HG03469 (cell line): ENCODE results near the gene MYOZ3.
A peak's percentile ranks its signal among the peaks of the same experiment; 100 is the strongest.

ENCODE experiments used
- ATAC-seq: cut with Tn5 transposase; IDR thresholded peaks from one replicate; pipeline ENCODE4 v1.9.1; 2021; ENCODE audit warnings: mild to moderate bottlenecking, moderate library complexity, moderate number of reproducible peaks; ENCODE audit not compliant: unreplicated experiment

The MYOZ3 gene, protein sequence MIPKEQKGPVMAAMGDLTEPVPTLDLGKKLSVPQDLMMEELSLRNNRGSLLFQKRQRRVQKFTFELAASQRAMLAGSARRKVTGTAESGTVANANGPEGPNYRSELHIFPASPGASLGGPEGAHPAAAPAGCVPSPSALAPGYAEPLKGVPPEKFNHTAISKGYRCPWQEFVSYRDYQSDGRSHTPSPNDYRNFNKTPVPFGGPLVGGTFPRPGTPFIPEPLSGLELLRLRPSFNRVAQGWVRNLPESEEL

DNA sequence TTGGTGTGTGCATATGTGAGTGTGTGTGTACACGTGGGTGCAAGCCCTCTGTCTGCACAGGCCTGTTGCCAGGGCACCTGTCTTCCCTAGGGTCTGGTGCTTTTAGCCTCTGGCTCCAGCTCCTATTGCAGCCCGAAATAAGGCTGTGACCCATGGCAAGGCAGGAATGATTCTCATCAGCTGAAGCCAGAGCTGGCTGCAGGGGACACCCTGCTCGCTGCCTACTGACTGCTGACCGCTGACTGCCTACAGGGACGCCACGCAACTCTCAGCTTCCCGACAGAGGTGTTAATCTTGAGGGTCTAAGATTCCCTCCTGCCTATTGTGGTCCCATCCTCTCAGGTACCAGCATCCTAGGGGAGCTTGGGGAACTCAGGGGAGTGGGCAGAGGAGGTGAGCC is at the start of gene MYOZ3:
Gene MYOZ3 (plus strand): TSS at position 166 of the 400 bp plus-strand sequence. CDS start 1,691 bp downstream, outside the sequence.
- ATAC-seq, result no peak

DNA sequence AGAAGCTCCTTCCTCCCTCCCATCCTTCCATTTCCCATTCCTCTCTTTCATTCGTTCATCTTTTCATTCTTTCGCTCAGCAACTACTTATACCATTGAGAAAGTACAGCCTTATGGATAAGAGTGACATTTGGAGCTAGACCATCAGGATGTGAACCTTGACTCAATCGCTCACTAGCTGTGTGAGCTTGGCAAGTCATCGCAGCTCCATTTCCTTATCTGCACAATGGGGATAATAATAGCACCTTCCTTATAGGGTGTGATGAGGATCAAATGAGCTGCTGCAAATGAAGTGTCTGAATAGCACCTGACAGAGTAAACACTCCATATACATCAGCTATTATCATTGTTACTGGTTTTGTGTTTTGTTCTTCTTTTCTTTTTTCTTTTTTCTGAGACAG is 48.6 kb upstream of the MYOZ3 start:
- no peak for ATAC-seq

DNA sequence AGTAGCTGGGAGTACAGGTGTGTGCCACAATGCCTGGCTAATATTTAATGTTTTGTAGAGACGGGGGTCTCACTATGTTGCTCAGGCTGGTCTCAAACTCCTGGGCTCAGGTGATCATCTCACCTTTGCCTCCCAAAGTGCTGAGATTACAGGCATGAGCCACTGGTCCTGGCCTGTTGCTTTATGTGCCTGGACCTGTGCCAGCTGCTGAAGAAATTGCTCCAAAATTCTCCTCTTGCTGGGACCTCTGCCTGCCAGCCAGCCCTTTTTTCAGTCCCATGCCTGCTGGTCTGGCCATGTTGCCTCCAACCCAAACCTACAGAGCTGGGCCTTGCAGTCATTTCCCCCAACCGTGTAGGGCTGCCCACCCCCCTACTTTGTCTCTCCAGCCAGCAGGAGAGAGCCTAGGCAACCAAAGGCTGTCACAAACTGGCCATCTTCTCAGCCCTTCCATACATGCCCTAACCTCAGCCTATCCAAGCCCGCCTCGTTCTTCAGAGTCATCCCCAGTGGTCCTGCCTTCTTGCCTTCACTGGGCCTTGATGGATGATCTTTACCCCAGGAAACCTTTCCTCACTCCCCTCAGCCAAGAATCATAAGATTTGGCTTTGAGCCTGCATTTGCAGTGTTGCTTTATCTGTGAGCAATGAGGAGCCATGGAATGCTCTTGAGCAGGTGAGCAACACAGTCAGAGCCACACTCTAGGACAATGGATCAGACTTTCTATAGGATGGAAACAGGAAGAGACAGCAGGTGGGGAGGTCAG is 48.0 kb upstream of the MYOZ3 start:
- no peak for ATAC-seq

DNA sequence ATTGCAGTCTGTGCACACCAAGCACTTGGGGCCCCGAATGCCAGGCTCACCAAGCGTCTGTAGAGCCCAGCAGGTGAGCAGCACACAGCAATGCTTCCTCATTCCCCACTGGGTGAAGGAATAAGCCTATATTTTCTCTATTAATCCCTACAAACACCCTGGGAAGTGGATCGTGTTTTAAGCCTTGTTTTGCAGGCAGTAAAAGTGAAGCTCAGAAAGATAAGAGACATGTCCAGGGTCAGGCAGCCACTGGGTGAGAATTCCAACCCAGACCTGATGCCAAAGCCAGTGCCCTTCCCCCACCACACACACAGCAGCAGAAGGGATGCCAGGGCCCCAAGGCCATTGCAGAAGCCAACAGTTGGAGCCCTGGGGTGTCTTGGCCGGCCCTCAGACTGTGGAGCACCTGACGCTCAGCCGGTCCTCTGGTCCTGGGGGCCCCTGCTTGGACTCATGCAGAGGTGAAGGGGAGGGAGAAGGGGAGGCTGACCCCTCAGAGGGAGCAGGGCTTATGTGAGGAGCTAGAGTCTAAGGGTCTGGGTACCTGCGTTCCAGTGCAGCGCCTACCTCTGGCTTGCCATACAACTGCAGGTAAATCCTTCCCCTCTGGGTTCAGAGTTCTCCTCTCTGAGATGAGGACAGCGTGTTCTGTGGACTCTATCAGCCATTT is 46.9 kb upstream of the MYOZ3 start:
- no peak for ATAC-seq

DNA sequence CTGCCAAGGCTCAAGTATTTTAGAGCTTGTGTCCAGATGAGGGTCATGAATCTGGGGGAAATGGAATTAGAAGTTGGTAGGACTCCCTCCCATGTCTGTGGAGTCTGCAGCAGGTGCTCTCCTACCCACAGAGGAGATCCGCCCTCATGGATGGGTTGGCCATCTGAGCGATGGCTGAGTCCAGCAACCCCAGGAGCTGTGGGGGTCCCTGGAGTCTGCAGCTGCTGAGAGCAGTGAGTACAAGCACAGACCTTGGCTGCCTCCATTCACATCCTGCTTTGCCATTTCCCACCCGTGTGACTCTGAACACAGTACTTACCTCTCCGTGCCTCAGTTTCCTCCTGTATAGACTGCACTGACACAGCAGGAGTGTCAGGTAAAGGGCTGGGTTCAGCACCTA is 46.4 kb upstream of the MYOZ3 start:
- no peak for ATAC-seq

DNA sequence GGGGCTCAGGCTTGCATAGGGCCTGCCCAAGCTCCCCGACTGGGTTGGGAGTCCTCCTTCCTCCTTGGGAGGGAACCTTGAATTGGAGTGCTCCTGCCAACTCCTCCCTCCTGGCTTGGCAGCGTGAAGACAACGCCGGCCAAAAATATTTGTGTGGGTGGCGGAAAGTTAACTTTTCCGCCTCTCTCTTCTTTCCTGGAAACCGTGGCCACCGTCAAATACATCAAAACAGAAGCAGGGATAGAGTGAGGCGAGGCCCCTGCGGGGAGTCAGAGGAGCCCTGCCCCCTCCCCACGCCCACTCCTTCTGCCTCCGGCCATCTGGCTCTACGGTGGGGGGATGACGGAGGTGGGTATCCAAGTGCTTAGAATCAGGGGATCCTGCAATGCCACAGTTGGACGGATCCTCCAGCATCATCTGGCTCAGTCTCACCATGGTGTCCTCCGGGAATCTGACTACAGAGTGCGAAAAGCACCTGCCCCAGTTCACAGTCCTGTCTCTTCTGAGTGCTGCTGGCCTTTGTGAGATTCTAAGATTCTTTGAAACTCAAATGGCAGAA is 45.8 kb upstream of the MYOZ3 start:
- ATAC-seq, result no peak

DNA sequence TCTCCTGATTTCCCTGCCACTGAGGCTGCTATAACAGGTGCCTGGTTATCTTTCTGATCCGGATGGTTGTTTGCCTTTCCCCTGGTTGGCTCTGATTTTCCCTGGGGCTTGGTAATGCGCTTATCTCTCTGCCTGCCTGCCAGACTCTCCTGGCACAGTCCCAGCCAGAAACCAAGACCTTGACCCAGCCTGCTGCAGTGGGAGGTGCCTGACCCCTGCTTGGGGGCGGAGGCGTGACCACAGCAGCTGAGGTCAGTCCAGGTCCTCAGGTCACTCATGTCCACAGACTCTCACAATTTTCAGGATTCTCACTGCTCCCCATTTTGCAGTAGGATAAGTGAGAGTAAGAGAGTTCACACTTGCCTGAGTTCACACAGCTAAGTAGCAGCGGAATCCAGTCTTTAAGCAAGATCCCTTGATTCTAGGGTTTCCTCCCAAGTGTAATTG is 45.0 kb upstream of the MYOZ3 start:
- no peak for ATAC-seq

DNA sequence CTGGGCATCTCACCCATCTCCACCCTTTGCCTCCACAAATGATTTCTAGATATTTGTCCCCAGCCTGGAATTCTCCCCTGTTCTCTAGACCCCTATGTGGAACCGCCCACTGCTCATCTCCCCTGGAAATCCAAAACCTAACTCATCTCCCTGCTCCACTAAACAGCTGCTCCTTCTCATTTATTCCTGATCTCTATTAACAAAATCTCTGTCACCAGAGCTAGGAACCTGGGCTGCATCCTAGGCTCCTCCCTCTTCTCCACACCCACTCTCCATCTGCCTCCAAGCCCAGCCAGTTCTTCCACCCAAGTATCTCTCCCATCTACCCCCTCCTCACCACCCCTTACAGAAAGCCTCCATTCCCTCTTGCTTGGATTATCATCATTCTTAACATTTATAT is 44.5 kb upstream of the MYOZ3 start:
- no peak for ATAC-seq

DNA sequence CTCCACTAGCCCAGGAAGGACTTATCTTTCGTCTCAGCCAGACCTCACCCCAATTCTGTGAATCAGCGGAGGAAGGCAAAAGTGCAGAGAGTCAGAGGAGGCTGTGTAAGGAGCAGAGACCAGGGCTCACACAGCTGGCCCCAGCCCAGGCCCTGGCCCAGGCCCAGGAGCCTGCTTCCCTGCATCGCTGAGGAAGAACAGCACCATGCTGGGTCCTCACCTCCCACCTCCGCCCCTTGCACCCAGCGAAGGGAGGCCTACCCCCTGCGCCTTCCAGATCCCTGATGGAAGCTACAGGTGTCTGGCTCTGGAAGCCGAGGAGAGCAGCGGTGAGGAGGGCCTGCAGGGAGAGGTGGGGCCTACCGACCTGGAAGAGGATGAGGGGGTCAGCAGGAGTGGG is 42.9 kb upstream of the MYOZ3 start:
- ATAC-seq, result no peak

DNA sequence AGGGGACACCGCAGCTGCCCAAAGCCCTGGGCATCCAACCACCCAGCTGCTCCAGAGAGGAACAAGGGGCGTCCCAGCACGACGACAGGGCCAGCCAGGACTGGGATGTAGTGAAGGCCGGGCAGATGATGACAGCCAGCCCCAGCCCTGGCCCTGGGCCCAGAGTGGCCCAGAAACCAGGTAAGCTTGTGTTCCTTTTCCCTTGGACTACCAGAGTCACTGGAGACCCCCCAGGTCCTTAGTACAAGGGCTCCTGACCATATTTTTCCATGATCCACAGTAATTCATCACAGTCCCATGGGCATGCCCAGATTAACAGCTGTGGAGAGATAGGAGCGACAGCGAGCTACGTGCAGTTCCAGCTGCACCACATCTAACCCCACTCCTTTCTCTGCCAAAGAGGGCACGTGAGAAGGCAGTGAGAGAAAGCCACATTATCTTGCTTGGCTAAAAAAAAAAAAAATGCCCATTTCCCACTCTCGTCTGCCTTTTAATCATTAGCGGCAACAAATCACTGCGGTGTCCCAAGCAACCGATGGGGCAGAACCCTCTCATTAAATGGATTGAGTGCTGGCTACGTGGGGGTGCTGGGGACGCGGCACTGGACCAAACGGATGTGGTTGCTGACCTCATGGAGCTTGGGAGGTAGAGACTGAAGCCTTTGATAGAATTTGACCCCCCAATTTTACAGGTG is 42.3 kb upstream of the MYOZ3 start:
- no peak for ATAC-seq

DNA sequence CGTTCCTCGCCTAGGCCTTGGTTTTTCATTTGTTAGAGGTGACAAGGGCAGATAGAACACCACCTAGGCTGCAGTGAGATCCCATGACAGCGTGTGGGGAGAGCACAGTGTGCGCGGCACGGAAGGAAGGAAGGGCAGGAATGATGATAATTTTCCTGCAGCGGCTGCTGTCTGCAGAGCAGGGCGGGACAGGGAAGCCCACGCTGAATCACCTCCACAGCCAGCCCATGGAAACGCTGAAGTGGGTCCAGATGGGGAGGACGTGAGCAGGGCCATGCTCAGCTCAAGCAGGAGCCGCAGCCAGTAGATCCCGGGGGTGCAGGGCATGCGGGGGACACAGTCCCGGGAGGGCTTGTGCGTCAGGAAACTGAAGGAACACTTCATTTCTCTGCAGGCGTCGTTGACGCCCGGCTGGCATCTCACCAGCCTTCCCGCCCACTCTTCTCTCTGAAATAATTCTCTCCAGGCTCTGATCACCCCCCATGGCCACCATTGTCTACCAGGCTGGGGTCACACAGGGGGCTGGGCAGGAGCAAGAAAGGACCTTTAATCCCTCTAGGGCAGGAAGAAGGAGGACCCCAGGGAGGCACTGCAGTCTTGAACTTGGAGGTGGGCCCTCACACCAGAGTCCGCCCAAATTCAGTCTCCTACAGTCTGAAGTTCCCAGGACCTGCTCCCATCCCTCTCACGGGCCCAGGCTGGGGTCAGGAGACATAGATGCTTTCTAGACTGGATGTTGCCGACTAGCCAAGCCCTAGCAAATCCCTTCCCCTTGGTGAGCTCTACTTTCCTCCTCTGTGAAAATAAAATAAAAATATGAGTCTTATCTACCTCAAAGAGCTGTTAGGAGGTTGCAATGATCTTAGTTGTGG is 41.5 kb upstream of the MYOZ3 start:
- no peak for ATAC-seq

DNA sequence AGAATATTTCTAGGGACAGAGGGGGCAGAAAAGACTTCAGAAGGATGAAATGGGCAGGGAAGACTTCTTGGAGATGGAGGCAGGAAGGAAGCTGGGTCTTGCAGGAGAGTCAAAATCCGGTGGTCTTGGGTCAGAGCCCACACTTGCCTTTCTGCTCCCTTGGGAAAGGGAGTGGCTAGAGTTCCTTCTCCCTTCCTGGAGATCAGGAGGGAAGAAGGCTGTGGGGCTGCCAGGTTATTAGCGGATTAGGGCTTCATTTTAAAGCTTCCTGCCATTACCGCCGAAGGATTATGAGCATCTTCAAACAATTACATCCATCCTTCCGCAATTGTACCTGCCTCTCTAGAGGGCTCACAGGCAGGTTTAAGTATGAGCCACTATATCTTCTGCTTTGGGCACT is 39.8 kb upstream of the MYOZ3 start:
- no peak for ATAC-seq

DNA sequence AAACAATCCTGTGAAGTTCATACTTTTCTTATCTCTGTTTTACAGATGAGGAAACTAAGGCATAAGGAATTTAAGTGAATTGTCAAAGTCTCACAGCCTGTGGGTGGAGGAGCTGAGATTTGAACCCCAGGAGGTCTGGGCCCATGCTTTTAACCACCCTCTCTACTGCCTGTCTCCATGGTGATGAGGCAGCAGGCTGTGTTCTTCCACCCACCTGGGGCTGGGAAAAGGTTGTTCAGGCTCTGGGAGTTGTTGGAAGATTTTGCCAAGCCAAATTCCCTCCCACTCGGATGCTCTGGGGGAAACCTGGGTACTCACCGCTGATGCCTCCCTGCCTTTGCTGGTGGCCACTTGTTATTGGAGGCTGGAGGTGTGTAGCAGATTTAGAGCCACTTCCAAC is 38.9 kb upstream of the MYOZ3 start:
- ATAC-seq, result no peak

DNA sequence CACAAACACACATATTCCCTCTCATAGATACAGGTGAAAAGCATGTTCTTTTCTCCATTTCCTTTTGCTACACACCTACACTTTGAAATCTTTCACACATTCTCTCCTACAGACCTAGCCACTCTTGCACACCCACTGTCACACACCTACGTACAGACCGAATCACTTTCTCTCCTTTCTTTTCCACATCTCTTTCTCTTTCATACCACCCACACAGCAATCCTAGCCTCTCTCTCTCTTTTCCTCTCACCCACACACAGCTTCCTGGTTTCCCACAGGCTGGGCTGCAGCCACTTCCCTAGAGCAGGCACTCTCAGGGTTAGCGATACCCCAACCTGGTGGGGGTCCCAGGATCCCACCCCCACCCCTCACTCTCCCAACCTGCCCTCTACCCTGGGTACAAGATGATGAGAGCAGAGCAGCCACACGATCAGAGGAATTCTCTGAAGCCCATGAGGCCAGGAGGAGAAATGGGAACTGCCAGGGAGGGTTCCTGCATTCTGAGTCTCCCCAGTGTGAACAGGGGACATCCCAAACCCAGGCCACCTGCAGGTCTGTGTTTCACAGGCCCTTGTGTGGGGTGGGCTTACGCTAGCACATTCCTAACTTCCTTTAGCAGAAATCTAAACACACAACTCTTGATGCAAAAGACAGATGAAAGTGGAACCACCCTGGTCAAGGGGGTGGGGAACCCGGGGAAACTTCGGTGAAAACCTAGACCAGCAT is 37.7 kb upstream of the MYOZ3 start:
- ATAC-seq, result no peak

DNA sequence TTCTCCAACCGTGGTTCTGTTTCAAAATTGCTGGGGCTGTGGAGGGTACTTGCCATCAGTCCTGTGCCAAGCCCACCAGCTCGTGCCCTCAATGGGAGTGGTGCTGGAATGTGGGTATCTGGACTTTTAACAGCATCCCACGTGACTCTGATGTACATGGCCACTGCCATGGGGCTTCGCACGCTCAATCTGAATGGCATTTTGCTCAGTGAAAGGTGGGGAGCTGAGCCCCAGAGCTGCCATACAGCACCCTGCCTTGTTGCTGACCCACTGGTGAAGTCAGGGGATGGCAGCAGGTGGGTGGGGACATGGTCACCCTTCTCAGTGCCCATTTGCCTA is 37.2 kb upstream of the MYOZ3 start:
- no peak for ATAC-seq

DNA sequence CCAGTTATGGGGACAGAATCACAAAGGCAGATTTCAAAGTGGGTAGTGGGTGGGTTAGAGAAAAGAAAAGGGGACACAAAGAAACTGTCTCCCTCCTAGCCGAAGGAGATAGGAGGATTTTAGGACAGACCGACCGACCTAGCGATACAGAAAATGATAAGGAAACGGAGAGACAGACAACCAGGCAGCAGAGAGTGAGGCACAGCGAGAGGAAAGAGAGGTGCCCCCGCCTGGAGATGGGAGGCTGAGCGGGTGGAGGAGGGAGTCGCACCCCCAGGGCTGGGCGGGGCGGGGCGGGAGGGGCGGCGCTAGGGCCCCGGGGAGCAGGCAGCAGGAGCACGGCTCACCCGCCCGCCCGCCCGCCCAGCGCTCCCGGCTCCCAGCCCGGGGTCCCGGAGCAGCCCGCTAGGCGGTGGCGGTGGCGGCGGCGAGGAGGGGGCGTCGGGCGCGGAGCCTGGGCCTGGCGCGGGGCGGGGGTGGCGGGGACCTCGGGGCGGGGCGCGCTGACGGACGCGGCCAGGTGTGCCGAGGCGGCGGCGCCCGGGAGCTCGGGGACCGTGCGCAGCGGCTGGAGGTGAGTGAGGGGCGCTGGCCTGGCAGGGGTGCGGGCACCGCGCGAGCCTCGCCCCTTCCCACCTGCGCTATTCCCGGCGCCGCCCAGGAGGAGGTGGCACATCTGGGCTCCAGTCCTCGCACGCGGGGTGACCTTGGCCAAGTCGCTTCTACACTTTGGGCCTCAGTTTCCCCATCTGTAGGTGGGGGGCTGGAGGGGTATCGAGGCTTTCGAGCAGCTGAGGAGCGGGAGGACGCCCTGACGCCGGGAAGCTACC is 36.5 kb upstream of the MYOZ3 start:
- no peak for ATAC-seq

DNA sequence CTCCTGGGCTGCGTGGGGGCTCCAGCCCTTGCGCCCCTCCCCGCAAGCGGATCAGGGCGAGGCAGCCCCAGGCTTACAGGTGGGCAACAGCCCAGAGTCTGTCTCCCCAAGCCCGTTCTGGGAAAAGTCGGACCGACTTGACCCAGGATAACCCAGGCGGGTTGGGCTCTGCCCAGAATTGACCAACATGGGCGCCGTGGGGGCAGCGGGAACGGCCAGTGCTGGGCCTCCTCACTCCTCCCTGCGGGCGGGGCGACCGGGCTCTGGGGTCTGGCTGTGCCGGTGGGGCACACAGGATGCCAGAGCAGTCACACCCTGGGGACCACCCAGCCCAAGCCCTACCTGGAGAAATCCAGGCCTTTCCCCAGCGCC is 35.9 kb upstream of the MYOZ3 start:
- no peak for ATAC-seq

DNA sequence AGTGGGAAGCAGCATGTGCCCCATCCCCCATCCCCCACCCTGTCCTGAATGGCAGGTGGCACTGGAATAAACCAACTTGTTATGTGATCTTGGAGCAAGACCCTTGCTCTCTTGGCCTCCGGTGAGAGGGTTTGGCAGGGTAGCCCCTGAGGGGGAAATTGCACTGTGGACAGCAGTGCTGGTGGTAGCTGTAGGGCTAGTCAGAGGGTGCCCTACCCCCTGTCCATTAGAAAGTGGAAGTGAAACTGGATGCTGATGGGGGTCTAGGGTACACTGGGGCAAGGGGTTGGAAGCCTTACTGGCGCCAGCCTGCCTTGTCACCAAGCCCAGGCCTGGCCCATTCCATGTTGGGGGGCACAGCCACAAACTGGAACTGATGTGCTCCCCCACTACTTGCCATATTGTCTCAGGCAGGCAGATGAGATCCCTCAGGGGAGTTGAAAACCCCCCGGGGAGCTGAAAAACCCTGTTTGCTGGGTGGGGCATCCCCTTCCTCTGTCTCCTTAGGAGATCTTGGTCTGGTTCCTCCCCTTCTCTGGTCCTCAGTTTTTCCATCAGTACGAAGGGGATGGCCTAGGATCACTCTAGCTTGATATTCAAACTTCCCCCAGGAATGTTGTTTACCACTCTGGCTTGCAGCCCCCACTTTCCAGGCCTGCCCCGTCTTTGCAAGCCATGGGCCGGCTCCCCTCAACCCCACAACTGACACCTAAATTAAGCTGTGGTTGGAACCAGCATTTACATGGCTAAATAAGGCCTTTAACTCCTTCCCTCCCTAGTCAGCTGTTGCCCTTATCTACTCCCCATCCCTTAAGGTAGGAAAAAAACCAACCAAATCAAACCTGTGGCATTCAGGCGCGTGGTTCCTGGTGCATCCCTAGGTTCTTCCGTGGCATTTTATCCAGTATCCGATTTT is 35.0 kb upstream of the MYOZ3 start:
- ATAC-seq, result peak; percentile 33
